ENCODE measurements around the gene MSRB3. TPM values are rescaled to one million over a fixed set of nuclear protein-coding genes. Genes with fewer than 3 reads are reported as not detected.

MSRB3 gene
- total RNA-seq, 4 donors from 2014 or later: 2.7 to 54.6 (median 11.1) TPM

DNA sequence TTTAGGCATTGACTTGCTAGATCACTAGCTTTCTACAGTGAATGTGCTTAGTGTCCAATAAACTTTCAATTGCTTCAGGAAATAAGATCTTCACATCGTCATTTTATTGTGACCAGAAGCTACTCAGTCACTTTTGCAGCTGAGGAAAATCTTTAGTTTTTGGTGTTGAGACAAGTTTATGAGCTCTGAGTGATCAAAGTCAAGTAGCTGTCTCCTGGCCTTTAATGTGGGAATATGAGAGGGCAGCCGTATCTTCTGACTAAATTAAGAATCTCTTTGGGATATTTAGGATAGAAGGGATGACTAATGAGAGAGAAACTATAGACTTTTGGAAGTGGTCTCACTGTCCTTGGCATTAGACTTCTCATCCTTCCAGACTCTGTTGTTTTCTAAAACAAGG lies 21.6 kb downstream of the MSRB3 start:
- DNase-seq: no peak
- Histone ChIP-seq H3K4me3 (no peak overlapping the region), H3K27me3 (no peaks in the 10 kb centered on the region), H3K4me1 (peaks cover 0 to 6% (median 0%) of the 10 kb centered on the region in 3 donors), H3K27ac (no peak overlapping the region), H3K9me3 (no peaks in the 10 kb centered on the region), H3K36me3 (no peaks in the 10 kb centered on the region)
- TF ChIP-seq POLR2A (IDR thresholded peaks at IDR 0.05): no peak
- TF ChIP-seq, protein P1, sequence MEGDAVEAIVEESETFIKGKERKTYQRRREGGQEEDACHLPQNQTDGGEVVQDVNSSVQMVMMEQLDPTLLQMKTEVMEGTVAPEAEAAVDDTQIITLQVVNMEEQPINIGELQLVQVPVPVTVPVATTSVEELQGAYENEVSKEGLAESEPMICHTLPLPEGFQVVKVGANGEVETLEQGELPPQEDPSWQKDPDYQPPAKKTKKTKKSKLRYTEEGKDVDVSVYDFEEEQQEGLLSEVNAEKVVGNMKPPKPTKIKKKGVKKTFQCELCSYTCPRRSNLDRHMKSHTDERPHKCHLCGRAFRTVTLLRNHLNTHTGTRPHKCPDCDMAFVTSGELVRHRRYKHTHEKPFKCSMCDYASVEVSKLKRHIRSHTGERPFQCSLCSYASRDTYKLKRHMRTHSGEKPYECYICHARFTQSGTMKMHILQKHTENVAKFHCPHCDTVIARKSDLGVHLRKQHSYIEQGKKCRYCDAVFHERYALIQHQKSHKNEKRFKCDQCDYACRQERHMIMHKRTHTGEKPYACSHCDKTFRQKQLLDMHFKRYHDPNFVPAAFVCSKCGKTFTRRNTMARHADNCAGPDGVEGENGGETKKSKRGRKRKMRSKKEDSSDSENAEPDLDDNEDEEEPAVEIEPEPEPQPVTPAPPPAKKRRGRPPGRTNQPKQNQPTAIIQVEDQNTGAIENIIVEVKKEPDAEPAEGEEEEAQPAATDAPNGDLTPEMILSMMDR (IDR thresholded peaks at IDR 0.05): no peak
- intact Hi-C loops (cut with DNase I): no loop called here
- WGBS, 2 donors: 56 to 63% methylated on average over 2 of the region's 2 CpGs

DNA sequence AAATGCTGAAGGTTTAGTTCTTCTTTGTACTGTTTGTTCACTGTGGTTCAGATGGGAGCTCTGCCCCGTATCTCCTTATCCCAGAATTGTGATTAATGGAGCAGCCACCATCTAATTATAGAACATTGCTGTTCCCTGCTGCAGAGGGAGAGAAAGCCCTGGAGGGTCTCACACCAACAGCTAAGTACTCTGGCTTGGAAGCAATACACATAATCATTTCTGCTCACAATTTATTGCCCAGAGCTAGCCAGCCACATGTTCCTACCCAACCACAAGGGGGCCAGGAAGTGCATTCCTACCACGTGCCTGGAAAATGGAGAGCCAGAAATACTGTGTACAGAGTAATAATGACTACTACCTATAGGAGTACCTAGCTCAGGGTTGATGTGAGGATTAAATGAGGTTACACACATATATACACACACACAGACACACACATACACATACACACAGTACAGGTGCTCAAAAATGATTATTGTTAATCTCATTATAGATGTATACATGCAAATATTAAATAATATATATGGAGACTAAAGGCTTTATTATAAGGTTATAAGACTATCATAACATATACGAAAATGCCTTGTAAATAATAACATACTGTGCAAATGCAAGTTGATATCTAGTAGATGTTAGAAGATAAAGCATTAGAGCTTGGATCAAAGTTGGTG lies 22.3 kb downstream of the MSRB3 start:
- 46 to 70% methylated on average over 3 of the region's 3 CpGs for WGBS, 2 donors
- Histone ChIP-seq H3K27ac (no peak overlapping the region), H3K4me3 (no peak overlapping the region), H3K36me3 (no peaks in the 10 kb centered on the region), H3K27me3 (no peaks in the 10 kb centered on the region), H3K9me3 (no peaks in the 10 kb centered on the region), H3K4me1 (peaks cover 0 to 6% (median 0%) of the 10 kb centered on the region in 3 donors)
- TF ChIP-seq, protein P1 (IDR thresholded peaks at IDR 0.05): peak in 3 of 6 experiments; percentile 7 to 55 (median 29)
- TF ChIP-seq POLR2A (IDR thresholded peaks at IDR 0.05): no peak
- no peak for DNase-seq
- intact Hi-C loops (cut with DNase I): no loop called here

DNA sequence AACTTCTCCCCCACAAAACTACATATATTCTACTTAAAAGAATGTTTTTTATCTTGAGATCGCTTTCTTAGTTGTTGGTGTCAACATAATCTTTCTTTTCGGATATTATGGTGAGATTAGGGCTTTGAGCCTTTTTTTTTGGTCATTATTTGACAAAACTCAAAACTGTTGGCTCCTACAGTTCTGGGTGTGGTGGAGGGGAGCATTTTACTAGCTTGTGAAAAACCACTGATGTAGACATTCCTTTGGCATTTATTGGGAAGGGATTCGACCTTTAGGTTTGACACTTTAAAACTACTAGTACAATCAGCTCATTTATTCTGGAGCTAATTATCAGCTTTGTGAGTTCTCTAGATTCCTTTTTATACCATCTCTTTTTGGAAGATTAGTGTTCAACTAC lies 24.4 kb downstream of the MSRB3 start:
- no peak for DNase-seq
- H3K27ac ChIP-seq: no peak overlapping the region
- H3K4me1 ChIP-seq: peaks cover 0 to 19% (median 7%) of the 10 kb centered on the region in 3 donors
- no peak for TF ChIP-seq POLR2A (IDR thresholded peaks at IDR 0.05)
- TF ChIP-seq, protein P1 (IDR thresholded peaks at IDR 0.05): no peak
- no peak overlapping the region for H3K4me3 ChIP-seq
- H3K36me3 ChIP-seq: no peaks in the 10 kb centered on the region
- H3K9me3 ChIP-seq: no peaks in the 10 kb centered on the region
- H3K27me3 ChIP-seq: no peaks in the 10 kb centered on the region
- intact Hi-C loops (cut with DNase I): no loop called here
- 51 to 60% methylated on average over 3 of the region's 3 CpGs for WGBS, 2 donors

DNA sequence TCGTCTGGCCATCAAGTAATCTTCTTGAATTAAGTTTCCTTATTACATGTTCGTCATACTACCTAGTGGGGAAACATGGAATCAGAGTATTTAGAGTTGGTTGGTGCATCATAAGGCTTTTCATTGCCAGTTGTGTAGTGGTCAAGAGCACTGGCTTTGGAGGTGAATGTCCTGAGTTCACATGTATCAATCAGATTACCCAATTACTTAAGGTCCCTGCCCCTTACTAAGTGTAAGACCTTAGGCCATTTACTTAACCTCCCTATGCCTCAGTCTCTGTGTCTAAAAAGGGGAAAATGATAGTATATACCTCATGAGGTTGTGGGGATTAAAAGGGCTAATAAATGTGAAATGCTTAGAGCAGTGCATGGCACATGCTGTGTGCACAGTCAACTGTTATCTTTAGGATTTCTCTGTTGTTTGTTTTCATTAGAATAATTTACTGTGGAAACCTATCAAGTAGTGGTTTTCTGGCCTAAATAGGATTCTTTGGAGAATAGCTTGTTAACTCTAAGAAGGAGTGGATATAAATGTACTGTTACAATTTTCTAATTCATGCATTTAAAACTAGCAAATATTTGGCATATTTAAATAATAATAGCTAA lies 27.0 kb downstream of the MSRB3 start:
- TF ChIP-seq, protein P1 (IDR thresholded peaks at IDR 0.05): no peak
- no peak for TF ChIP-seq POLR2A (IDR thresholded peaks at IDR 0.05)
- no peak for DNase-seq
- Histone ChIP-seq H3K36me3 (no peaks in the 10 kb centered on the region), H3K4me3 (no peak overlapping the region), H3K9me3 (no peaks in the 10 kb centered on the region), H3K27ac (no peak overlapping the region), H3K27me3 (no peaks in the 10 kb centered on the region), H3K4me1 (peaks cover 0 to 33% (median 7%) of the 10 kb centered on the region in 3 donors)
- intact Hi-C loops (cut with DNase I): no loop called here
- 84 to 88% methylated on average over 2 of the region's 2 CpGs for WGBS, 2 donors

DNA sequence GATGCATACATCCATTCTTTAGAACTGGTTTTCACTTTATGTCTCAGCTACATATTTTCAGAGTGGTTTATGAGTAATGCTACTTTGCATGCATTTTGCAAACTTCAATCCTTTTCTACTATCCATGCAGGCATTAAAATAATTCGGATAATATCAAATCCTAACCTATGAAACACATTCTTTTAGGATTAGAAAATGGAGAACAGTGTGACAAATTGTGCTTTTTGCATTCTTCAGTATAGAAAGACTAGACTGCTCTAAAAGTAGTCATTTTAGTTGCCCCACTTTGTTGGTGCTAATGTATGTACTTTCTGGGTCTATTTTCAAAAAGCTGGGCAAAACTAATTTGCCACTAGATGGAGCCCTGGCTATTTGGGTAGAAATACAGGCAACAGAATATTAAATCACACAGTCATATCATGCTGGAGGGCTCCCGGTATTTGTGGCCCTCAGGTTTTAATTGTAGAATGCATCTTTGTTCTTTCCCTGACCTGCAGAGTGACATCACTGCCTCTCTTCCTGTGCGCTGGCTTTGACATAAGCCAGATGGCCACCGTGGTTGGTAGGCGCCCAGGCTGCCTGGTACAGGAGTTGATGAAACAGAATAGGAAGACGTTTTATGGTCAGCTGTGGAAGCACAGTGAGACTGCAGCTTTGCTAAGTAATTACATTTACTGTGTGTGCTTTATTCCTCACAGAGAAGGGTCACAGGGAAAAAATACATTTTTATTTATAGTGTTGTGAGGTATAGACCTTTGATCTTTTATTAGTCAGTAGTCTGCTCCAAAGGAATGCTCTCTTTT lies 28.1 kb downstream of the MSRB3 start:
- Histone ChIP-seq H3K27ac (peak overlapping the region in 1 of 4 donors; percentile 19), H3K4me3 (no peak overlapping the region), H3K36me3 (no peaks in the 10 kb centered on the region), H3K4me1 (peaks cover 0 to 33% (median 7%) of the 10 kb centered on the region in 3 donors), H3K9me3 (no peaks in the 10 kb centered on the region), H3K27me3 (no peaks in the 10 kb centered on the region)
- 26 to 33% methylated on average over 6 of the region's 6 CpGs for WGBS, 2 donors
- intact Hi-C loops (cut with DNase I): no loop called here
- no peak for DNase-seq
- TF ChIP-seq POLR2A (IDR thresholded peaks at IDR 0.05): no peak
- TF ChIP-seq, protein P1 (IDR thresholded peaks at IDR 0.05): peak in 4 of 6 experiments; percentile 12 to 61 (median 44)

Data from esophagus squamous epithelium (tissue), 5 donors.